ENCODE results near the gene CITED2. TPM values are rescaled to one million over a fixed set of nuclear protein-coding genes. Genes with fewer than 3 reads are reported as not detected.

CITED2 gene
- total RNA-seq, 1 experiment from 2014 or later: 54.2 TPM

DNA sequence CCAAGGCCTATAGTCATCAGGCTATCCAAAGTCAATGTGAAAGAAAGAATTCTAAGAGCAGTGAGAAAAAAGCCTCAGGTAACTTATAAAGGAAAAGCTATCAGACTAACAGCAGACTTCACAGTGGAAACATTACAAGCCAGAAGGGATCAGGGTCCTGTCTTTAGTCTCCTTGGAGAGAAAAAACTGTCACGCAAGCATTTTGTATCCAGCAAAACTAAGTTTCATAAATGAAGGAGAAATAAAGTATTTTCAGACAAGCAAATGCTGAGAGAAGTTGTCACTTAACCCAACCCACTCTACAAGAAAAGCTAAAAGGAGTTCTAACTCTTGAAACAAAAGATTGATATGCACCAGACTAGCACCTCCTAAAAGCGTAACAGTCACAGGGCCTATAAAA is 28.1 kb downstream of the CITED2 start:
- Histone ChIP-seq H3K27ac (ENCODE audit: low read length) (no peak overlapping the region), H2AFZ (ENCODE audit: low read length) (no peak overlapping the region), H3K9me3 (ENCODE audit: low read length) (no peaks in the 10 kb centered on the region), H3K36me3 (ENCODE audit: low read depth, low read length) (no peaks in the 10 kb centered on the region), H3K79me2 (ENCODE audit: low read length) (no peaks in the 10 kb centered on the region), H3K9me2 (replicated peaks; ENCODE audit: low read length) (no peaks in the 10 kb centered on the region), H3K27me3 (ENCODE audit: low read length) (no peaks in the 10 kb centered on the region), H4K20me1 (ENCODE audit: low read length) (no peaks in the 10 kb centered on the region), H3F3A (ENCODE audit: low read length, unreplicated experiment) (no peaks in the 10 kb centered on the region), H3K4me3 (ENCODE audit: low read length) (no peak overlapping the region), H3K4me1 (ENCODE audit: insufficient read depth, low read length) (peaks cover 19% of the 10 kb centered on the region), H3K9ac (ENCODE audit: low read length) (no peak overlapping the region), H3K4me2 (ENCODE audit: low read length) (no peak overlapping the region)
- BruUV-seq (replicated peaks): no TSS peak
- intact Hi-C loops (cut with micrococcal nuclease): no loop called here
- DNase-seq (no peak), ATAC-seq (no peak)
- ChIA-PET POLR2A (ENCODE audit: unreplicated experiment) (no interaction called here), CTCF (interaction anchor here (0.8 kb wide), 1 partner anchor 127 kb away, joined by 3 read pairs; no protein-coding TSS in a partner anchor)
- TF ChIP-seq EZH2 (IDR thresholded peaks at IDR 0.05; ENCODE audit: low read length, unreplicated experiment): no peak
- TF ChIP-seq, protein P1, sequence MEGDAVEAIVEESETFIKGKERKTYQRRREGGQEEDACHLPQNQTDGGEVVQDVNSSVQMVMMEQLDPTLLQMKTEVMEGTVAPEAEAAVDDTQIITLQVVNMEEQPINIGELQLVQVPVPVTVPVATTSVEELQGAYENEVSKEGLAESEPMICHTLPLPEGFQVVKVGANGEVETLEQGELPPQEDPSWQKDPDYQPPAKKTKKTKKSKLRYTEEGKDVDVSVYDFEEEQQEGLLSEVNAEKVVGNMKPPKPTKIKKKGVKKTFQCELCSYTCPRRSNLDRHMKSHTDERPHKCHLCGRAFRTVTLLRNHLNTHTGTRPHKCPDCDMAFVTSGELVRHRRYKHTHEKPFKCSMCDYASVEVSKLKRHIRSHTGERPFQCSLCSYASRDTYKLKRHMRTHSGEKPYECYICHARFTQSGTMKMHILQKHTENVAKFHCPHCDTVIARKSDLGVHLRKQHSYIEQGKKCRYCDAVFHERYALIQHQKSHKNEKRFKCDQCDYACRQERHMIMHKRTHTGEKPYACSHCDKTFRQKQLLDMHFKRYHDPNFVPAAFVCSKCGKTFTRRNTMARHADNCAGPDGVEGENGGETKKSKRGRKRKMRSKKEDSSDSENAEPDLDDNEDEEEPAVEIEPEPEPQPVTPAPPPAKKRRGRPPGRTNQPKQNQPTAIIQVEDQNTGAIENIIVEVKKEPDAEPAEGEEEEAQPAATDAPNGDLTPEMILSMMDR (conservative IDR thresholded peaks at IDR 0.05; ENCODE audit: low read depth, low read length): no peak
- TF ChIP-seq EZH2phosphoT487 (IDR thresholded peaks at IDR 0.05; ENCODE audit: borderline replicate concordance, low read length): no peak

DNA sequence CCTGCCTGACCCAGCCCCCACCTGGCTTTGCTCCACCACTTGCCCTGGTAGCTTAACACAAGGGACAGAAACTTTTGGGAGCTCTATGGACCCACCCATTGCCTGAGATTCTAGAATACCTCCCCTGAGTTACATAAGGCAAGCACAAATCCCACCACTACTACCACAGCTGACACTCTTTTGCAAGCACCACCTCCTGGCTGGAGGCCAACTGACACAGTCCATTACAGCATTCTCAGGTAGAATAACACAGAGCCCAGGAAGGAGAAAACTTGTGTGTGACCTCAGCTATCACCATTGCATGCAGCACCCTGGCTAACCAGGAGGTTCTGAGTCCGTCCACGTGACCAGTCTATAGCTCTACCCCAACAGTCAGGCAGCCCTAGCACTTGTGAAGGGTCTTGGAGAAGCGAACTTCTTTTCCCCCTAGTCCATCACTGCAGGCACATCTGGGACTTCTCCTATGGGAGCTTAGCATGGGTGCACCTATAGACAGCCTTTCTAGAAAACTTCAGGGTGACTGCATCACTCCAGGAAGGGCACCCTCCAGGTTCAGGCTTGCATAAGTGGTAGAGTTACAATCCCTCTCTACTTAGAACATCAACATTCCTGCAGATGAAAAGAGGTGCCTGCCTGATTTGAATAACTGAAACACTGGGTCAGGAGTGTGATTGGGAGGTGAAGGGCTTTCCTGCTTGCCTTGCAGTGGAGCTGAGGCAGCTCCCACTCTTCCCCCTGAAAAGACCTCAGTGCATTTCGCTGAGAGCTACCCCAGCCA is 30.1 kb downstream of the CITED2 start:
- H3K9me2 ChIP-seq (replicated peaks; ENCODE audit: low read length): no peaks in the 10 kb centered on the region
- H2AFZ ChIP-seq (ENCODE audit: low read length): no peak overlapping the region
- H3K4me1 ChIP-seq (ENCODE audit: insufficient read depth, low read length): peaks cover 11% of the 10 kb centered on the region
- DNase-seq (no peak), ATAC-seq (no peak)
- no peaks in the 10 kb centered on the region for H3K9me3 ChIP-seq (ENCODE audit: low read length)
- H3K4me2 ChIP-seq (ENCODE audit: low read length): no peak overlapping the region
- no peaks in the 10 kb centered on the region for H4K20me1 ChIP-seq (ENCODE audit: low read length)
- H3K79me2 ChIP-seq (ENCODE audit: low read length): no peaks in the 10 kb centered on the region
- H3K27ac ChIP-seq (ENCODE audit: low read length): no peak overlapping the region
- intact Hi-C loops (cut with micrococcal nuclease): no loop called here
- H3K4me3 ChIP-seq (ENCODE audit: low read length): no peak overlapping the region
- H3K36me3 ChIP-seq (ENCODE audit: low read depth, low read length): no peaks in the 10 kb centered on the region
- no peaks in the 10 kb centered on the region for H3F3A ChIP-seq (ENCODE audit: low read length, unreplicated experiment)
- no peaks in the 10 kb centered on the region for H3K27me3 ChIP-seq (ENCODE audit: low read length)
- H3K9ac ChIP-seq (ENCODE audit: low read length): no peak overlapping the region
- BruUV-seq (replicated peaks): no TSS peak
- POLR2A ChIA-PET (ENCODE audit: unreplicated experiment): no interaction called here
- CTCF ChIA-PET: no interaction called here
- TF ChIP-seq, protein P1 (conservative IDR thresholded peaks at IDR 0.05; ENCODE audit: low read depth, low read length): no peak
- TF ChIP-seq EZH2phosphoT487 (IDR thresholded peaks at IDR 0.05; ENCODE audit: borderline replicate concordance, low read length) (no peak), EZH2 (IDR thresholded peaks at IDR 0.05; ENCODE audit: low read length, unreplicated experiment) (no peak)

DNA sequence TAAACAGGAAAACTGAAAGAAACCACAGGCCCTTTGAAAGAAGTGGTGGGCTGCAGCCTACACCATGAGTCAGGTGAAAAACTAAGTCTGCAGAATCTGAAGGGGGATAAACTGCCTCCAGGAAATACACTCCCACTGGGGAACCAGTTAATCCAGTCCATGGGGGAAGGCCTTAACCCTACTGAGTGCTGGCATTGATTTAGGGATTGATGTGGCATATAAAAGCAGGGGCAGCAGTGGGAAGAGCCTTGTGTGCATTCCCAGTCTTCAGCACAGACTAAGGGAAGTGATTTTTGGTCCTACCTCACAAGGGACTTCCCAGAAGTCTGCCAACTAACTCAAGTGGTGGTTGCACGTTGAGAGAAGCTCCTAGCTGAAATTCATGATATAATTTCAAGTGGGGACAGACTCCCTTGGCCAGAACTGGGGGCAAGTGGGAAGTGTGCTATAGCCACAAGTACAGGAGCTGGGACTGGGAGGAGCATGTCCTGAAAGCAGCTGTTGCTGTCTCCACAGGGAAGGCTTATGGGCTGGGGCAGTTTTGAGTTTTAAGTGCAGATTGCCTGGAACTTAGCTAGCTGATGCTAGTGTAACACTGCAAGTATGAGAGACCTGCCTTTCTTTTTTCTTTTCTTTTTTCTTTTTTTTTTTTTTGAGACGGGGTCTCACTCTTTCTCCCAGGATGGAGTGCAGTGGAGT is 31.2 kb downstream of the CITED2 start:
- H3K4me1 ChIP-seq (ENCODE audit: insufficient read depth, low read length): peaks cover 4% of the 10 kb centered on the region; the same call in 1 of the 2 replicates
- H3F3A ChIP-seq (ENCODE audit: low read length, unreplicated experiment): no peaks in the 10 kb centered on the region
- H4K20me1 ChIP-seq (ENCODE audit: low read length): no peaks in the 10 kb centered on the region
- no peaks in the 10 kb centered on the region for H3K79me2 ChIP-seq (ENCODE audit: low read length)
- H3K36me3 ChIP-seq (ENCODE audit: low read depth, low read length): no peaks in the 10 kb centered on the region
- H3K9me2 ChIP-seq (replicated peaks; ENCODE audit: low read length): no peaks in the 10 kb centered on the region
- H3K9me3 ChIP-seq (ENCODE audit: low read length): no peaks in the 10 kb centered on the region
- ChIA-PET CTCF (no interaction called here), POLR2A (ENCODE audit: unreplicated experiment) (no interaction called here)
- TF ChIP-seq EZH2phosphoT487 (IDR thresholded peaks at IDR 0.05; ENCODE audit: borderline replicate concordance, low read length) (no peak), EZH2 (IDR thresholded peaks at IDR 0.05; ENCODE audit: low read length, unreplicated experiment) (no peak)
- TF ChIP-seq, protein P1 (conservative IDR thresholded peaks at IDR 0.05; ENCODE audit: low read depth, low read length): no peak
- H3K9ac ChIP-seq (ENCODE audit: low read length): no peak overlapping the region
- H3K27me3 ChIP-seq (ENCODE audit: low read length): no peaks in the 10 kb centered on the region
- no peak overlapping the region for H3K27ac ChIP-seq (ENCODE audit: low read length)
- H3K4me2 ChIP-seq (ENCODE audit: low read length): no peak overlapping the region
- H3K4me3 ChIP-seq (ENCODE audit: low read length): no peak overlapping the region
- DNase-seq (peak; percentile 34), ATAC-seq (no peak)
- no TSS peak for BruUV-seq (replicated peaks)
- intact Hi-C loops (cut with micrococcal nuclease): no loop called here
- no peak overlapping the region for H2AFZ ChIP-seq (ENCODE audit: low read length)

Data from PC-3 (cell line).